Activated T-cell treated with anti-CD3 and anti-CD28 coated beads for 4 hours (primary cell): ENCODE measurements around the gene P2RY6.

ENCODE experiments used
- DNase-seq: peaks from one replicate; pipeline ENCODE4 v3.0.0-alpha.2; 2020

The P2RY6 gene

GRCh38 chr11:73281796-73282660 is 9.9 kb downstream of the P2RY6 start:
- DNase-seq: no peak

- DNase-seq: no peak
These were observed 11.3 kb downstream of the P2RY6 start for GRCh38 chr11:73283276-73284000.

DNA sequence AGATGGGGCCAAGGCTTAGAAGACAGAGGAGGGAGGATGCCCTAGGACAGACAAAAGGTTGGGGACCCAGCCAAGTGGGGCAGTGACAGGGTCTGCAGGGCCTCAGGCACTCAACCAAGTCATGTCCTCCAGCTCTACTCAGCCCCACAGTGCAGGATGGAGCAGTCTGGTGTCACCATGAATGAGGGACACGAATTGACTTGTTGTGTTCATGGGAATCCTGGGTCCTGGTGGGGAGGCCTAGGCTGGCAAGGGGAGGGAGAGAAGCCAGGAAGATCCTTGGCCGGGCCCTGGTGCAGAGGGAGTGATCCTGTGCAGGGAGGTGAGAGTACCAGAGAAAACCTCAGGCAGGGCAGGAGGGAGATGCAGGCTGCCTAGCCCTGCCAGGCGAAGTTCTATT is 12.0 kb downstream of the P2RY6 start:
- DNase-seq: no peak

GRCh38 chr11:73285721-73286120 is 13.6 kb downstream of the P2RY6 start:
- no peak for DNase-seq

DNA sequence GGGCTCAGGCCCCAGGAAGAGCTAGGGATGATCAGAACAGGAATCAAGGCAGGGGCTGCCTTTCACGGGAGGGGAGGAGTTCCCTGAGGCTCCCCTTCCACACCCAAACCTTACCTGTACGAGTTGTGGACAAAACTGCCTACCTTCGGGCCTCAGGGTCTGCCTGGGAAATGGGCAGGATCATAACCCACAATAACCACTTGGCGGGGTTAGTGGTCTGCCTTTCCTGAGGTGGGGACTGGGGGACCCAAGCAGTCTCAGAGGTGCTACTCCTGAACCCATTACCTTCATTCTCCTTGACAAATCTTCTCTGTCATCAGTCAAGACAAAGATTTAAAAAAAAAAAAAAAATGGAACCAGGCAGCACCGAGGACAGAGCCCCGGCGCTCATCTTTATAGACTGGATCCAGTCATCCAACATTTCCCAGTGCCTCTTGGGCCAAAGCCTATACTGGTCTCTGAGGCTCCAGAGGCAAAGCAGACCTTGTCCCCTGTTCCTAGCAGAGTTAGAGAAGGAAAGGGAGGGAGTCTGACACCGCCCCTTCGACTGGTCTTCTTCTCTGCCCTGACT is 14.2 kb downstream of the P2RY6 start:
- DNase-seq: no peak

GRCh38 chr11:73287400-73288101 is 15.4 kb downstream of the P2RY6 start:
- DNase-seq: no peak

- no peak for DNase-seq
These were observed 16.2 kb downstream of the P2RY6 start for GRCh38 chr11:73288192-73288872.

DNA sequence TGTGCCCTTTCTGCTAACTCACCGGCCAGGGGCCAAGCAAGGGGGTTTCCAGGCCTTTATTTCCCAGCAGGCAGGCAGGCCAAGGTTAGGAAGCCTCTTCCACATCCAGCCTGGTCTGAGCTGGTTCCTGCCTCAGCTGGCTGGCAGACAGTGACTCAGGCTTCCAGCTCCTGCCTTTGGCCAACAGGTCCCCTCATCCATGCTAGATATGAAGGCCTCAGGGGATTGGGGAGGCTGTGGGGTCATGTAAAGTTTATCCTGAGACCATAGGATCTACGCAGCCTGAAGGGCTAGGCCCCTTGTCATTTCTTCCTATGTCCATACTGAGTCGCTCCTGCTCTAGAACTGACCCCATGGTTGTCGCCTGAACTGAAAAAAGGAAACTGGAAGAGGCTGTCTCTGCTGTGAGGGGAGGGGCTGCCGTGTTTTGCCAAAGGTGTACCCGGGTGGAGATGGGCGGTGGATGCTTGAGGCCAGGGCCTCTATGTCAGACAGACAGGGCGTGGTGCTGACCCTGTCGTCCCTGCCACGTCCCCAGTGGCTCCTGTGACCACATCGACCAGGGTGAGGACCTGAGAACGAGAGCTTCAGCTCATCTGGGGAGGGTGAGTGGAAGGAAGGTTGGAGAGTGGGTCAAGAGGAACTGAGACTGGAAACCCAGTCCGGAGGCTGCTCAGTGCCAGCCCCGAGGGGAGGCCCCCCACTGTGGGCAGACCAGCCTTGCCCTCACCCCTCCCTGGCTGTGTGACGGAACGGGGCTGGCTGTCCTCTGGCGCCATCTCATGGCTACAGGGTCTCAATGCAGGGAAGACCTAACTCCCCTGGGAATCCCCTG is 17.0 kb downstream of the P2RY6 start:
- peak; percentile 9 for DNase-seq

DNA sequence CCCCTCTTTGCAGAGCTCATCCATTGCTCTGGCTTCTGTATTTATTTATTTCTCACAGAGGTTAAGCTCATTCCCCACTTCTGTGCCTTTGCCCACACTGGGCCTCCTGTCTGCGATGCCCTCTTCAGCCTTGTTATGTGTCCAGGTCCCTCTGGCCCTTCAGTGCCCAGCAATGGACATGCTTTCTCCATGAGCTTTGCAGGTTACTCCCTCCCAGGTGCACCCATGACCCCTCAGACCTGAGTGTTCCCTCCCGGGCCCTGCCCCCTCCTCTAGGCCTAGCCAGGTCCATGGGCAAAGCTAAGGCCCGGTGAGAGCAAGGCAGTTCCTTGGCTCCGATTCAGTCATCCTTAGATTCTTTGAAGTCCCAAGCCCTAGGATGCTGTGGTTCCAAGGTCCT is 18.4 kb downstream of the P2RY6 start:
- no peak for DNase-seq

DNA sequence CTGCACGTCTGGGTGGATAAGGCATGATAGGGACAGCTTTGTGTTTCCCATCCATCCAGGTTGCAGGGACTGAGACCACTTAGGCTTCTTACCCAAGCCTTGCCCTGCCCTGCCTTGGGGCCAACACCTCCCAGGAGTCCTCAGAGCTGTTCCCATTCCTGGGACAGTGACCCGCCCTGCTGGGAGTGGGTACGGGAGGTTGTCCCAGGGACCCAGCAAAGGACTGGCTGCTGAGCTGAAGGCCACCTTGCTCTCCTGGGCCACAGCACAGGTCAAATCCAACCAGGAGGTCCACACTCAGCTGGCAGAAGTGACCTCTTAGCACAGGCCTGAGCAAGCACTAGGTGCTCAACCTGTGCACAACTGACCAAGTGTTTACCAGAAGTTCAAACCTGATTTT is 19.1 kb downstream of the P2RY6 start:
- no peak for DNase-seq

DNA sequence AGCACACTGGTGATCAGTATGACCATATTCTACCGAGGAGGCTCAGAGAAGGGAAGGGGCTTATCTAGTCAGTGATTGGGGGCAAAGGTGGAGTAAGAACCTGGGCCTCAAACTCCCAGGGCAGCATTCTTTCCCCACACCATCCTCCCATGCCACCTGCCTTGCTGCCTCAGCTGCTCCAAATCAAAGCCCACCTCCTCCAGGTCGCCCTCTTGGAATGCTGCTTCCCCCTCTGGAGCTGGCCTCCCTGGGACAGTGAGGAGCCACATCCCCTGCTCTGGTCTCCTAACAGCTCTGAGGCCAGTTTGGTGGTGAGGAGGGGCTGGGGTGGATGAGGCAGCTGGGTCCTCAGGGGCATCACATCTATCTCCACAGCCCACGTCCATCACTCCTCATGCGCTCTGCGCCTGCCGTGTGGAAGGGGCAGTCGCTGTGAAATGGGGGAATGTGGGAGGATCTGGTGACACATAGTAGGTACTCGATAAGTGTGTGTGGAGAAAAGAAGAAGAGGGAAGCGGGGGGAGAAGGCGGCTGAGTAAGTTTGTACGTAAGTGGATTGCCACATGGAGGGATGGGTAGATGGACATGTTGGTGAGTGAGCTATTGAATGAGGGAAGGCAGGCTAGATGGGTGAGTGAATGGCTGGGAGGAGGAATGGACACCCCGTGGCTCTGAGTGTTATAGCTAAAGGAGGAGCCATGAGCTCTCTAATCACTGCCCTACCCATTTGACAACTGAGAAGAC is 19.8 kb downstream of the P2RY6 start:
- no peak for DNase-seq

GRCh38 chr11:73292525-73292894 is 20.4 kb downstream of the P2RY6 start:
- DNase-seq: no peak

GRCh38 chr11:73293356-73293936 is 21.3 kb downstream of the P2RY6 start:
- DNase-seq: no peak

DNA sequence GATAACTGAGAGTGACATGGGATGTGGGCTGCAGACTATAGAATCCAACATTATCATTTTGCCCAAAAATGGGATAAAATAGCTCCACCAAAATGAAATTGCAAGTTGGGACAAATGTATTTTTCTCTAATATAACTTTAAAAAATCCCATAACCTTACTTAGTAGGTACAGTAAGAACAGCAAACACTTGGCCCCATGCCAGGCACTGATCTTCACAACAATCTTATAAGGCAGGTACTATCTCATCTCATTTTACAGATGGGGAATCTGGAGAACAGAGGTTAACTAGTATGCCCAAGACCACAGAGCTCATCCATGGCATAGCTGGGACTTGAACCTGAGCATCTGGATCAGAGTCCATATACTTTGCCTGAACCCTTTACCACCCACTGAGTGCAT is 22.5 kb downstream of the P2RY6 start:
- DNase-seq: no peak

- peak; percentile 65 for DNase-seq
These were observed 23.3 kb downstream of the P2RY6 start for GRCh38 chr11:73295241-73295995.

- no peak for DNase-seq
These were observed 23.8 kb downstream of the P2RY6 start for GRCh38 chr11:73295996-73296318.

- no peak for DNase-seq
These were observed 24.5 kb downstream of the P2RY6 start for GRCh38 chr11:73296501-73297230.

DNA sequence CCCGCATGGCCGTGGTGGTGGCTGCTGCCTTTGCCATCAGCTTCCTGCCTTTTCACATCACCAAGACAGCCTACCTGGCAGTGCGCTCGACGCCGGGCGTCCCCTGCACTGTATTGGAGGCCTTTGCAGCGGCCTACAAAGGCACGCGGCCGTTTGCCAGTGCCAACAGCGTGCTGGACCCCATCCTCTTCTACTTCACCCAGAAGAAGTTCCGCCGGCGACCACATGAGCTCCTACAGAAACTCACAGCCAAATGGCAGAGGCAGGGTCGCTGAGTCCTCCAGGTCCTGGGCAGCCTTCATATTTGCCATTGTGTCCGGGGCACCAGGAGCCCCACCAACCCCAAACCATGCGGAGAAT is 25.1 kb downstream of the P2RY6 start:
- DNase-seq: no peak

DNA sequence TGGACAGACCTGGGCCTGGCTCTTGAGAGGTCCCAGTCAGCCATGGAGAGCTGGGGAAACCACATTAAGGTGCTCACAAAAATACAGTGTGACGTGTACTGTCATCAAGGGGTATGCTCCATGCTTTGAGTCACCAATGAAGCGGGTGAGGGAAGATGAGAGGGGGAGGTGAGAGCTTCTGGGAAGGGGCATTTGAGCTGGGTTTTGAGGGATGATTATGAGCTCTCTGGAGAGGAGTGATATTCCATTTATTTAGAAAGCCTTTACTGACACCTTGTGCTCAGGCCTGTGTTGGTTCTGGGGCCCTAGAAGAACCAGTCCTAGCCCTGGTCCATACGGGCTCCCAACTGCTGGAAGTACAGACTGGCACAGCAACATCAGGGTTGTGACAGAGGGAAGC is 25.6 kb downstream of the P2RY6 start:
- DNase-seq: no peak
